Measurements from ENCODE around the gene ZFYVE26.

DNA sequence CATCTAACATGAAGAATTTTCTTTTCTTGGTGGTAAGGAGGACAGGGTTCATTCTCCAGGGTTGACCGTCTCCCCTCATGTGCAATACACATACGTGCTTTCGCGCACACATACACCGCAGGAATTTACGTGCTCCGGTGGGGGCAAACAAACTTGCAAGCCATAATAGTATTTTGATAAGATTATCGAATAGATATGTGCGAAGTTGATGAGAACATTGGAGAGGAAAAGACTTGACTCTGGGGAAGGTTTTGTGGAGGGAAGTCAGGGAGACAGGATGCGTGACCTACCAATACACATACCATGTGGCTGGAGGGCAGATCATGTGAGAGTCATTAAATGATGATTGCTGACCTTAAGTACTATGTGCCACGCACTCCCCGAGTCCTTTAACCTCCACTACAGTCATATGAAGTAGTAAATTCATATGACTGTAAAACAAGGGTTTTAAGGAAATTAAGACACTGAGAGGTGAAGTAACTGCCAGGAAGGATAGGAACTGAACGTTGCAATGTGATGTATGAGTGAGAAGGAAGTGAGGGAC is 4.1 kb upstream of the ZFYVE26 start:
- TF ChIP-seq, protein P1, sequence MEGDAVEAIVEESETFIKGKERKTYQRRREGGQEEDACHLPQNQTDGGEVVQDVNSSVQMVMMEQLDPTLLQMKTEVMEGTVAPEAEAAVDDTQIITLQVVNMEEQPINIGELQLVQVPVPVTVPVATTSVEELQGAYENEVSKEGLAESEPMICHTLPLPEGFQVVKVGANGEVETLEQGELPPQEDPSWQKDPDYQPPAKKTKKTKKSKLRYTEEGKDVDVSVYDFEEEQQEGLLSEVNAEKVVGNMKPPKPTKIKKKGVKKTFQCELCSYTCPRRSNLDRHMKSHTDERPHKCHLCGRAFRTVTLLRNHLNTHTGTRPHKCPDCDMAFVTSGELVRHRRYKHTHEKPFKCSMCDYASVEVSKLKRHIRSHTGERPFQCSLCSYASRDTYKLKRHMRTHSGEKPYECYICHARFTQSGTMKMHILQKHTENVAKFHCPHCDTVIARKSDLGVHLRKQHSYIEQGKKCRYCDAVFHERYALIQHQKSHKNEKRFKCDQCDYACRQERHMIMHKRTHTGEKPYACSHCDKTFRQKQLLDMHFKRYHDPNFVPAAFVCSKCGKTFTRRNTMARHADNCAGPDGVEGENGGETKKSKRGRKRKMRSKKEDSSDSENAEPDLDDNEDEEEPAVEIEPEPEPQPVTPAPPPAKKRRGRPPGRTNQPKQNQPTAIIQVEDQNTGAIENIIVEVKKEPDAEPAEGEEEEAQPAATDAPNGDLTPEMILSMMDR (IDR thresholded peaks at IDR 0.05; ENCODE audit: low read depth, low read length), result no peak
- TF ChIP-seq, protein P2, sequence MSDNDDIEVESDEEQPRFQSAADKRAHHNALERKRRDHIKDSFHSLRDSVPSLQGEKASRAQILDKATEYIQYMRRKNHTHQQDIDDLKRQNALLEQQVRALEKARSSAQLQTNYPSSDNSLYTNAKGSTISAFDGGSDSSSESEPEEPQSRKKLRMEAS (IDR thresholded peaks at IDR 0.05; ENCODE audit: low read depth, low read length), result peak; percentile 77
